Ureter (tissue), 1 donor: Measurements from ENCODE around the gene FBXW9. TPM values are rescaled to one million over a fixed set of nuclear protein-coding genes. Genes with fewer than 3 reads are reported as not detected.
"Not testable (repeated sequence)": the region's sequence is repeated elsewhere in the genome, so short reads cannot be mapped to it uniquely, and the experiment has no call there.

Source experiments
- DNase-seq: peaks from one replicate; pipeline ENCODE4 v3.0.0-alpha.2; 2020; ENCODE audit warnings: low spot score
- total RNA-seq: library from RNA; stranded (reverse); gene quantifications from one replicate; pipeline ENCODE4 v1.2.4, GENCODE V29; 2023
- donor health status: DM: yes; HTN: yes; CAD: no.

The FBXW9 gene
- total RNA-seq, 1 donor from 2014 or later: 8.7 TPM

- DNase-seq: no peak
Measured at GRCh38 chr19:12715929-12716328, 19.5 kb upstream of the FBXW9 start.

GRCh38 chr19:12715102-12715501 lies 18.7 kb upstream of the FBXW9 start:
- DNase-seq: no peak

GRCh38 chr19:12713304-12713703 lies 16.9 kb upstream of the FBXW9 start:
- DNase-seq: not testable (repeated sequence)

GRCh38 chr19:12712077-12712476 lies 15.6 kb upstream of the FBXW9 start:
- not testable (repeated sequence) for DNase-seq

- no peak for DNase-seq
Measured at GRCh38 chr19:12711187-12711586, 14.8 kb upstream of the FBXW9 start.

GRCh38 chr19:12708641-12709040 lies 12.2 kb upstream of the FBXW9 start:
- DNase-seq: no peak

GRCh38 chr19:12706332-12706718 lies 9.9 kb upstream of the FBXW9 start:
- no peak for DNase-seq

- no peak for DNase-seq
Measured at GRCh38 chr19:12705654-12706331, 9.4 kb upstream of the FBXW9 start.

- no peak for DNase-seq
Measured at GRCh38 chr19:12705169-12705568, 8.7 kb upstream of the FBXW9 start.

- DNase-seq: no peak
Measured at GRCh38 chr19:12703046-12703445, 6.6 kb upstream of the FBXW9 start.

GRCh38 chr19:12701596-12702282 lies 5.3 kb upstream of the FBXW9 start:
- DNase-seq: no peak

GRCh38 chr19:12698138-12698537 lies 1.7 kb upstream of the FBXW9 start:
- no peak for DNase-seq

GRCh38 chr19:12697425-12697824 lies 994 bp upstream of the FBXW9 start:
- not testable (repeated sequence) for DNase-seq

GRCh38 chr19:12695997-12696365 lies 450 bp downstream of the FBXW9 start:
- no peak for DNase-seq

GRCh38 chr19:12695514-12695913 lies 917 bp downstream of the FBXW9 start:
- DNase-seq: no peak

GRCh38 chr19:12695096-12695495 lies 1.3 kb downstream of the FBXW9 start:
- DNase-seq: no peak

GRCh38 chr19:12694641-12695040 lies 1.8 kb downstream of the FBXW9 start:
- no peak for DNase-seq

- no peak for DNase-seq
Measured at GRCh38 chr19:12692960-12693359, 3.5 kb downstream of the FBXW9 start.

- no peak for DNase-seq
Measured at GRCh38 chr19:12689581-12690216, 6.7 kb downstream of the FBXW9 start.

GRCh38 chr19:12689012-12689411 lies 7.4 kb downstream of the FBXW9 start:
- DNase-seq: no peak

- no peak for DNase-seq
Measured at GRCh38 chr19:12687496-12688196, 8.8 kb downstream of the FBXW9 start, which contains the start of gene GNG14. Gene GNG14, plus strand, starts transcription at chr19:12687998. Its CDS starts 51 bp downstream, at chr19:12688049.

GRCh38 chr19:12685831-12686230 lies 10.6 kb downstream of the FBXW9 start:
- no peak for DNase-seq
